PFSK-1 (cell line): ENCODE measurements around the gene CDC40.

Experiments
- FOXP2 ChIP-seq: optimal IDR thresholded peaks from 2 replicates; pipeline ENCODE3; 2011; ENCODE audit warnings: borderline replicate concordance, control low read depth, inconsistent platforms; ENCODE audit not compliant: insufficient read depth; ENCODE audit errors: extremely low read length, extremely low read depth
- POLR2AphosphoS5 ChIP-seq: IDR thresholded peaks from 2 replicates; pipeline ENCODE4 v1.6.1; 2012; ENCODE audit warnings: low read depth, mild to moderate bottlenecking, control low read depth, low read length, moderate library complexity
- SIN3A ChIP-seq: IDR thresholded peaks from 2 replicates; pipeline ENCODE4 v1.6.1; 2012; ENCODE audit warnings: mild to moderate bottlenecking, low read length, moderate library complexity, borderline replicate concordance; ENCODE audit not compliant: insufficient read depth
- TAF1 ChIP-seq: IDR thresholded peaks from 2 replicates; pipeline ENCODE4 v1.6.1; 2012; ENCODE audit warnings: low read length, control low read depth, borderline replicate concordance; ENCODE audit not compliant: insufficient read depth
- TF ChIP-seq, protein P1 (sequence below), 2 experiments: IDR thresholded peaks; 2 replicates each; pipeline versions ENCODE4 v1.6.1 to v1.8.0; 2011 to 2012; ENCODE audit warnings: low read depth in 2 of 2, low read length in 2 of 2, control low read depth in 1 of 2, inconsistent platforms in 1 of 2, mild to moderate bottlenecking in 1 of 2, moderate library complexity in 1 of 2; ENCODE audit not compliant: insufficient read depth in 1 of 2

Gene CDC40

DNA sequence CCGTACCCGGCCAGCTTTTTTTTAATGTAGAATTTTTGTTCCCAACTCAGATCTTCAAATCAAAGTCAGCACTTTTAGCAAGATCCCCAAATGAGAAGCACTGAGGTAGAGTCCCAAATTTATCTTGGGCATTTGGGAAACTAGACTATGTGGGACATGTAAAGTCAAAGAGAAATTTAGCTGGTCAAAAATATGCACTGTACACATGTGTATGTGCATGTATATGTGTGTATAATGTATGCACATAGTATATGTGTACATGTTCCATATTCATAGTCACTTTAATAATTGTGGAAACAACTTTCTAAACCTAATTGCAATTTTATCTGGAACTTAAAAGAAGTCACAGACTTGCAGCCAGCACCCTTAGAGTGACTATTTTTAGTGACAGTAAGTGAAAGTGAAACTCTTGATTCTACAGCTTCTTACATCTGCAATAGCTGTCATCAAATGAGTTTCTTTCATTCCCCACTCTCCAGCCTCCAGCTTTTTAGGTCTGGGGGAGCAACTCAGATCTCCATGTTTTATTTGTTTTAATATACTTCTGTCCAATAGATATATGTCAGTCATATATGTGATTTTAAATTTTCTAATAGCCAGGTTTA lies 53.6 kb downstream of the CDC40 start:
- TF ChIP-seq, protein P1, sequence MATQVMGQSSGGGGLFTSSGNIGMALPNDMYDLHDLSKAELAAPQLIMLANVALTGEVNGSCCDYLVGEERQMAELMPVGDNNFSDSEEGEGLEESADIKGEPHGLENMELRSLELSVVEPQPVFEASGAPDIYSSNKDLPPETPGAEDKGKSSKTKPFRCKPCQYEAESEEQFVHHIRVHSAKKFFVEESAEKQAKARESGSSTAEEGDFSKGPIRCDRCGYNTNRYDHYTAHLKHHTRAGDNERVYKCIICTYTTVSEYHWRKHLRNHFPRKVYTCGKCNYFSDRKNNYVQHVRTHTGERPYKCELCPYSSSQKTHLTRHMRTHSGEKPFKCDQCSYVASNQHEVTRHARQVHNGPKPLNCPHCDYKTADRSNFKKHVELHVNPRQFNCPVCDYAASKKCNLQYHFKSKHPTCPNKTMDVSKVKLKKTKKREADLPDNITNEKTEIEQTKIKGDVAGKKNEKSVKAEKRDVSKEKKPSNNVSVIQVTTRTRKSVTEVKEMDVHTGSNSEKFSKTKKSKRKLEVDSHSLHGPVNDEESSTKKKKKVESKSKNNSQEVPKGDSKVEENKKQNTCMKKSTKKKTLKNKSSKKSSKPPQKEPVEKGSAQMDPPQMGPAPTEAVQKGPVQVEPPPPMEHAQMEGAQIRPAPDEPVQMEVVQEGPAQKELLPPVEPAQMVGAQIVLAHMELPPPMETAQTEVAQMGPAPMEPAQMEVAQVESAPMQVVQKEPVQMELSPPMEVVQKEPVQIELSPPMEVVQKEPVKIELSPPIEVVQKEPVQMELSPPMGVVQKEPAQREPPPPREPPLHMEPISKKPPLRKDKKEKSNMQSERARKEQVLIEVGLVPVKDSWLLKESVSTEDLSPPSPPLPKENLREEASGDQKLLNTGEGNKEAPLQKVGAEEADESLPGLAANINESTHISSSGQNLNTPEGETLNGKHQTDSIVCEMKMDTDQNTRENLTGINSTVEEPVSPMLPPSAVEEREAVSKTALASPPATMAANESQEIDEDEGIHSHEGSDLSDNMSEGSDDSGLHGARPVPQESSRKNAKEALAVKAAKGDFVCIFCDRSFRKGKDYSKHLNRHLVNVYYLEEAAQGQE (IDR thresholded peaks at IDR 0.05; ENCODE audit: insufficient read depth in 1 of 2, low read depth in 2 of 2, low read length in 2 of 2), result no peak

DNA sequence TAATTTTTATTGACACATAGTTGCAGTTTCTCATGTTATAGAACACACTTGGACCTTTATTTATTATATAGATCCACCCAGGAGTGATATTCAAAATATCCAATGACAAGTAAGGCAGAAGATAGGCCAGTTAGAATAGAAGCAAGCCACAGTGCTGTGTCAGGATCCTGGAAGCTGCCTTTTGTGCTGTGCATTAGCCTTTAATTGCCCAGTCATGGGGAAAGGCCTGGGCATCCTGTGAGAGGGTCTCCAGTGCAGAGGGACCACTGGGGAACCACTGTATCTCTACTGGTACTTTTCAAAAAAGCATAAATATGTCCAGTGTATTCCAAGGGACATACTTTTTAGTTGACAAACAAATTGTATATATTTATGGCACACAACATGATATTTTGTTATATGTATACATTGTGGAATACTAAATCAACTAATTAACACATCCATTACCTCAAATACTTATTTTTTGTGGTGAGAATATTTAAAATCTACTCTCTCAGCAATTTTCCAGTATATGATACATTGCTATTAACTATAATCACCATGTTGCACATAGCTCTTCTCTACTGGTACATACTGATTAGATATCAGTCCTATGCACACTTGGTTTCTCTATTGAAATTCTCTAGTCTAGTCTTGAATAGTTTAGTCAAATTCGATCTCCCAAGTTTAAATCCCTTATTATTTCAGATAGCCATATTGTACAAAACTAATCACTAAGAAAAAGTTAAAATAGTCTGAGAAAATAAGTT lies 59.5 kb downstream of the CDC40 start:
- TF ChIP-seq FOXP2 (no peak), TAF1 (no peak), POLR2AphosphoS5 (no peak), SIN3A (no peak)
- TF ChIP-seq, protein P1 (IDR thresholded peaks at IDR 0.05; ENCODE audit: insufficient read depth in 1 of 2, low read depth in 2 of 2, low read length in 2 of 2), result no peak

DNA sequence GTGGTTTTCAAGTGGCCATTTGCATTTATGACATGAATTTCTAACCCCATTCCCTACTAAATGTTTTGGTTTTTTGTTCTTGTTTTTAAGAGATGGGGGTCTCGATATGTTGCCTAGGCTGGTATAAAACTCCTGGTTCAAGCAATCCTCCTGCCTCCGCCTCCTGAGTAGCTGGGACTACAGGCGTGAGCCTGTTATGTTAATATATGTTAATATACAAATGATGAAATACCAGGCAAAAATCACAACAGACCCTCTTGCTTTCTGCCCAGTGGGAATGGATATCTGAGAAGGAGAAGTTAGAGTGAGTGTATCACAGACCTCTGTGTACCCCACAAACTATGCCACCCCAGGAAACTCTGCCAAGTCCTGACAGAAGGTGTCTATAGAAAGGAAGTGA lies 66.2 kb downstream of the CDC40 start:
- no peak for TF ChIP-seq POLR2AphosphoS5
- TF ChIP-seq FOXP2, result no peak
- TF ChIP-seq, protein P1 (IDR thresholded peaks at IDR 0.05; ENCODE audit: insufficient read depth in 1 of 2, low read depth in 2 of 2, low read length in 2 of 2), result no peak
- no peak for TF ChIP-seq TAF1
- no peak for TF ChIP-seq SIN3A

DNA sequence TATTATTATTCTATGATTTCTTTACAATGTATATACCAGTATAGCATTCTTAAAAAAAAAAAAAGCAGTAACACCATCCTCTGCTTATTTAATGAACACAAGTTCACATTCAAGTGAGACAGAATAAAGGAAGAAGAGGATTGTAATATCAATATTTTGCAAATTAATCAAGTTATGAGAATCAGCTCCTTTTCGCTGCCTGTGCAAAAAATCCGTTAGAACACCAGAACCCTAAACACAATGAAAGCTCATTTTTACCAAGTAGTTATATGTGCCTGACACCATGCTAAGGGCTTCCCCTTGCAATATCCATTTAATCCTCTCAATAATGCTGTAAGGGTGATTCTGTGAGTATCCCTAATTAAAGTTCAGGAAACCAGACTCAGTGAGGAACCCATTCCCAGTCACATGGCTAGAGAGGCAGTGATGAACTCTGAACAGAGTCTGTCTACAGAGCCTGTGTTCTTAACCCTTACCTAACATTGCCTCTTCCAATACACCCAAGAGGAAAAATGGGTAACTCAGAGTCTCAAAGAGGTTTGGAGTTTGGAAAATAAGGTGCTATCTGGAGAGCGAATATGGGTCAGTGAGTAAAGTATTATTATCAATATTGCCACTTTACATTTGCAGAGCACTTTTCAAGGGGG lies 66.8 kb downstream of the CDC40 start:
- TF ChIP-seq FOXP2 (no peak), TAF1 (no peak), POLR2AphosphoS5 (no peak), SIN3A (no peak)
- TF ChIP-seq, protein P1 (IDR thresholded peaks at IDR 0.05; ENCODE audit: insufficient read depth in 1 of 2, low read depth in 2 of 2, low read length in 2 of 2), result no peak

DNA sequence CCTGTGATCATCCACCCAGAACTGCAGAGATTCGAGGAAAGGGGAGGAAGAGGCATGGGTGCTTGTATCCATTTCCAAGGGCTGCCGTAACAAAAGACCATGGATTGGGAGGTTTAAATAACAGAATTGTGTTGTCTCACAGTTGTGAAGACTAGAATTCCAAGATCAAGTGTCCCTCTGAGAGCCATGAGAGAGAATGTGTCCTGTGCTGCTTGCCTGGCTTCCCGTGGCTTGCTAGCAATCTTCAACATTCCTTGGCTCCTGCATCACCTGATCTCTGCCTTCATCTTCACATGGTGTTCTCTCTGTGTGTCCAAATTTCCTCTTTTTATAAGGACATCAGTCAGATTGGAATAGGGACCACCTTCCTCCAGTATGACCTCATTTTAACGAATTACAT lies 69.8 kb downstream of the CDC40 start:
- TF ChIP-seq FOXP2 (no peak), TAF1 (no peak), POLR2AphosphoS5 (no peak), SIN3A (no peak)
- TF ChIP-seq, protein P1 (IDR thresholded peaks at IDR 0.05; ENCODE audit: insufficient read depth in 1 of 2, low read depth in 2 of 2, low read length in 2 of 2), result no peak
